OCI-LY1 (cell line): ENCODE data around the gene LINC00237.

ENCODE experiments used
- EZH2 ChIP-seq: fragments of 200-600 bp; sonication (generic), shearing (Covaris generic); IDR thresholded peaks from 2 replicates; pipeline ENCODE4 v1.8.0; 2017; ENCODE audit warnings: borderline replicate concordance, mixed run types, mild to moderate bottlenecking, antibody characterized with exemption, low read length, moderate library complexity, mixed read lengths
- TF ChIP-seq, protein P1 (sequence below): fragments of 200-600 bp; sonication (generic), shearing (Covaris generic); IDR thresholded peaks from 2 replicates; pipeline ENCODE4 v1.5.1; 2017; ENCODE audit warnings: mild to moderate bottlenecking, antibody characterized with exemption, low read length, moderate library complexity, mixed read lengths

DNA sequence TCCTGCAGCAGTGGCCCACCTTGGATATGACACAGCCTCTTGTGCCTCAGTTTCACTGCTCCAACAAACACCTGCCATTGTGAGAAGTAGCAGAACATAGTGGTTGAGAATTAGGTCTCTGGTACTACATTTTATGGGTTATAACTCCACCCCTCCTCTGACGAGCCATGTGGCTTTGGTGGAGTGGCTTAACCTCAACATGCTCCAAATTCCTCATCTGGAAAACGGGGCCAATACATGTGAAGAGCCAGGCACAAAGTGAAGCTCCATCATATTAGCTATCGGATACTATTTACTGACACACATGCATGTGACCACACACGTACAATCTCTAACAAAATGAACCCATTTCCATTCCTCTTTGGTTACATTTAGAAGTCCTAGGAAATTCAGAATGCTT, 11.4 kb upstream of the LINC00237 start:
- TF ChIP-seq, protein P1, sequence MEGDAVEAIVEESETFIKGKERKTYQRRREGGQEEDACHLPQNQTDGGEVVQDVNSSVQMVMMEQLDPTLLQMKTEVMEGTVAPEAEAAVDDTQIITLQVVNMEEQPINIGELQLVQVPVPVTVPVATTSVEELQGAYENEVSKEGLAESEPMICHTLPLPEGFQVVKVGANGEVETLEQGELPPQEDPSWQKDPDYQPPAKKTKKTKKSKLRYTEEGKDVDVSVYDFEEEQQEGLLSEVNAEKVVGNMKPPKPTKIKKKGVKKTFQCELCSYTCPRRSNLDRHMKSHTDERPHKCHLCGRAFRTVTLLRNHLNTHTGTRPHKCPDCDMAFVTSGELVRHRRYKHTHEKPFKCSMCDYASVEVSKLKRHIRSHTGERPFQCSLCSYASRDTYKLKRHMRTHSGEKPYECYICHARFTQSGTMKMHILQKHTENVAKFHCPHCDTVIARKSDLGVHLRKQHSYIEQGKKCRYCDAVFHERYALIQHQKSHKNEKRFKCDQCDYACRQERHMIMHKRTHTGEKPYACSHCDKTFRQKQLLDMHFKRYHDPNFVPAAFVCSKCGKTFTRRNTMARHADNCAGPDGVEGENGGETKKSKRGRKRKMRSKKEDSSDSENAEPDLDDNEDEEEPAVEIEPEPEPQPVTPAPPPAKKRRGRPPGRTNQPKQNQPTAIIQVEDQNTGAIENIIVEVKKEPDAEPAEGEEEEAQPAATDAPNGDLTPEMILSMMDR, result no peak
- TF ChIP-seq EZH2, result no peak
